BLaER1 treated with 17β-estradiol and CSF1 and Interleukin-3, amounts not matched to agents 10 nM and 100 nM (cell line): ENCODE results near the gene MRC2.
A peak's percentile ranks its signal among the peaks of the same experiment; 100 is the strongest.
"Not testable (repeated sequence)": the region's sequence is repeated elsewhere in the genome, so short reads cannot be mapped to it uniquely, and the experiment has no call there.

ENCODE experiments used
- H3K27ac ChIP-seq, 11 experiments: shearing (Covaris generic); formaldehyde crosslinking; 2 replicates each; pipeline ENCODE4 v1.8.1; 2022
- H3K27me3 ChIP-seq, 11 experiments: shearing (Covaris generic); formaldehyde crosslinking; 2 replicates each; pipeline ENCODE4 v1.8.1; 2022
- H3K36me3 ChIP-seq, 11 experiments: shearing (Covaris generic); formaldehyde crosslinking; 2 replicates each; pipeline ENCODE4 v1.8.1; 2022
- H3K4me1 ChIP-seq, 10 experiments: shearing (Covaris generic); formaldehyde crosslinking; 2 replicates each; pipeline ENCODE4 v1.8.1; 2022
- H3K4me2 ChIP-seq, 11 experiments: shearing (Covaris generic); formaldehyde crosslinking; 2 replicates each; pipeline ENCODE4 v1.8.1; 2022
- H3K4me3 ChIP-seq, 10 experiments: shearing (Covaris generic); formaldehyde crosslinking; 2 replicates each; pipeline ENCODE4 v1.8.1; 2022
- H3K9ac ChIP-seq, 11 experiments: shearing (Covaris generic); formaldehyde crosslinking; 2 replicates each; pipeline ENCODE4 v1.8.1; 2022
- H3K9me3 ChIP-seq, 11 experiments: shearing (Covaris generic); formaldehyde crosslinking; replicated peaks in 1 of 11; 2 replicates each; pipeline ENCODE4 v1.8.1; 2022
- H4K20me1 ChIP-seq, 11 experiments: shearing (Covaris generic); formaldehyde crosslinking; 2 replicates each; pipeline ENCODE4 v1.8.1; 2022
- Cebpa-rat ChIP-seq, 11 experiments: shearing (Covaris generic); IDR thresholded peaks; 2 replicates each; pipeline ENCODE4 v1.8.1; 2022

Gene MRC2

GRCh38 chr17:62680541-62681052 lies 53.1 kb downstream of the MRC2 start:
- Histone ChIP-seq H3K36me3 (peaks cover 64 to 100% (median 95%) of the 10 kb centered on the region in 11 experiments), H4K20me1 (peaks cover 0 to 62% (median 0%) of the 10 kb centered on the region in 11 experiments; a peak in 5 of 22 replicates), H3K9ac (no peak overlapping the region), H3K4me3 (no peak overlapping the region), H3K4me1 (no peaks in the 10 kb centered on the region), H3K9me3 (no peaks in the 10 kb centered on the region), H3K27me3 (no peaks in the 10 kb centered on the region), H3K4me2 (no peak overlapping the region), H3K27ac (no peak overlapping the region)
- no peak for TF ChIP-seq Cebpa-rat (IDR thresholded peaks at IDR 0.05)

GRCh38 chr17:62681061-62681938 lies 53.8 kb downstream of the MRC2 start:
- H3K27me3 ChIP-seq = no peaks in the 10 kb centered on the region
- H4K20me1 ChIP-seq = peaks cover 0 to 59% (median 0%) of the 10 kb centered on the region in 11 experiments; a peak in 5 of 22 replicates
- H3K9me3 ChIP-seq = no peaks in the 10 kb centered on the region
- H3K4me1 ChIP-seq = no peaks in the 10 kb centered on the region
- H3K4me3 ChIP-seq = no peak overlapping the region
- peaks cover 59 to 100% (median 94%) of the 10 kb centered on the region in 11 experiments for H3K36me3 ChIP-seq
- TF ChIP-seq Cebpa-rat (IDR thresholded peaks at IDR 0.05) = no peak
- H3K9ac ChIP-seq = no peak overlapping the region
- no peak overlapping the region for H3K27ac ChIP-seq
- H3K4me2 ChIP-seq = no peak overlapping the region

DNA sequence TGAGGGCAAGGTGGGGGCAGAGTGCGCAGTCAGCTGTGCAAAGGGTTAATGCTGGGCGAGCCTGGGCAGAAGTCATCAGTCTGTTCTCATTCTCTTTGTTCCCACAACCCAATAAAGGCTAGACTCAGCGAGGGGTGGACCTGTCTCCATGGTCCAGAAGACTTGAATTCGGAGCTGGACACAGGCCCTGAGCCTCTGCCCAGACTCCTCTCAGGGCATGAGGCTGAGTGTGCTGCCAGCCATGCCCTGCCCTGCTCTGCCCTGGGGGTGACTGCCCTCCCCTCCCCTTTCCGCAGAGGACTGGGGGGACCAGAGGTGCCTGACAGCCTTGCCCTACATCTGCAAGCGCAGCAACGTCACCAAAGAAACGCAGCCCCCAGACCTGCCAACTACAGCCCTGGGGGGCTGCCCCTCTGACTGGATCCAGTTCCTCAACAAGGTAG lies 54.5 kb downstream of the MRC2 start:
- Histone ChIP-seq H3K4me3 (no peak overlapping the region), H3K27me3 (no peaks in the 10 kb centered on the region), H3K36me3 (peaks cover 57 to 100% (median 94%) of the 10 kb centered on the region in 11 experiments), H4K20me1 (peaks cover 0 to 53% (median 0%) of the 10 kb centered on the region in 11 experiments; a peak in 5 of 22 replicates), H3K27ac (no peak overlapping the region), H3K4me1 (no peaks in the 10 kb centered on the region), H3K4me2 (no peak overlapping the region), H3K9me3 (no peaks in the 10 kb centered on the region), H3K9ac (no peak overlapping the region)
- TF ChIP-seq Cebpa-rat (IDR thresholded peaks at IDR 0.05) = no peak

GRCh38 chr17:62684179-62684578 lies 56.7 kb downstream of the MRC2 start:
- Histone ChIP-seq H3K9ac (no peak overlapping the region), H3K4me3 (no peak overlapping the region), H3K4me2 (no peak overlapping the region), H3K27ac (no peak overlapping the region), H3K9me3 (no peaks in the 10 kb centered on the region), H3K4me1 (no peaks in the 10 kb centered on the region), H3K36me3 (peaks cover 59 to 100% (median 91%) of the 10 kb centered on the region in 11 experiments), H3K27me3 (no peaks in the 10 kb centered on the region), H4K20me1 (peaks cover 0 to 49% (median 0%) of the 10 kb centered on the region in 11 experiments; a peak in 4 of 22 replicates)
- TF ChIP-seq Cebpa-rat (IDR thresholded peaks at IDR 0.05) = no peak

DNA sequence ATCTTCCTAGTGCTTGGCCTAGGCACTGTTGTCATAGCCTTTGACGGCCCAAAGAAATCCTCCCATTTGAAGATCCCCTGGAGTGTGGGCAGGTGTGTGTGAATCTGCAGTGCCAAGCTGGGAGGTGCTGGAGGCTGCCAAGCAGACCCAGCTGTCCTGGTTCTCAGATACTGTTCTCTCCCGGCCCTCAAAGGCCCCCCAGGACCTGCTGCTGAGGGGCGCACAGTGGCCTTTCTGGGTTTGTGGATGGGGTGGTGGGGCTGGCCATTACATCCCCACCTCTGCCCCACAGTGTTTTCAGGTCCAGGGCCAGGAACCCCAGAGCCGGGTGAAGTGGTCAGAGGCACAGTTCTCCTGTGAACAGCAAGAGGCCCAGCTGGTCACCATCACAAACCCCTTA lies 60.5 kb downstream of the MRC2 start:
- TF ChIP-seq Cebpa-rat (IDR thresholded peaks at IDR 0.05) = no peak
- peaks cover 43 to 96% (median 78%) of the 10 kb centered on the region in 11 experiments for H3K36me3 ChIP-seq

DNA sequence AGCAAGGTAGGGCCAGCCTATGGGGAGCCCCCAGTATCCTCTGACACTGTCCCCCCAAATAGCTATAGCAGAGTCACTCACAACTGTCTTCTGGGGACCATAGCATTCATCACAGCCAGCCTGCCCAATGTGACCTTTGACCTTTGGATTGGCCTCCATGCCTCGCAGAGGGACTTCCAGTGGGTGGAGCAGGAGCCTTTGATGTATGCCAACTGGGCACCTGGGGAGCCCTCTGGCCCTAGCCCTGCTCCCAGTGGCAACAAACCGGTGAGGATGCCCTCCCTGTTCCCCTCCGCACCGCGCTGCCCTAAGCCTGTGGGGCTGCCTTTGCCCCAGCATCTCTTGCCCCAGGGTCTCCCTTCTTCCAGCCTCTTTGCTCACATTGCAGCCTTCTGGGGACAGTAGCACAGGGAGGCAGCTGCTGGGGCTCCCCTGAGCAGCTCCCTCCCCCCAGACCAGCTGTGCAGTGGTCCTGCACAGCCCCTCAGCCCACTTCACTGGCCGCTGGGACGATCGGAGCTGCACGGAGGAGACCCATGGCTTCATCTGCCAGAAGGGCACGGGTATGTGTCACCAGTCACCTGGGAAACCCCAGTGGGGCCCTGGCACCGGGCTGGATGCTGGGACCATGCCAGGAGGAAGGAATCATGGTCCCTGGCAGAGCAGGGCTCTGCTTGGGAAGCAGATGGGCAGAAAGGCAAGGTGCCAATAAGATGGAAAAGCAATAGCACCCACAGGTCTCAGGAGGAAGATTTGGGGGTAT lies 61.1 kb downstream of the MRC2 start:
- no peak overlapping the region for H3K27ac ChIP-seq
- H3K4me1 ChIP-seq = peaks cover 19 to 33% (median 25%) of the 10 kb centered on the region in 10 experiments; a peak in 19 of 20 replicates
- TF ChIP-seq Cebpa-rat (IDR thresholded peaks at IDR 0.05) = no peak
- H3K27me3 ChIP-seq = no peaks in the 10 kb centered on the region
- peaks cover 39 to 90% (median 73%) of the 10 kb centered on the region in 11 experiments for H3K36me3 ChIP-seq
- H3K9ac ChIP-seq = no peak overlapping the region
- H4K20me1 ChIP-seq = peaks cover 0 to 62% (median 0%) of the 10 kb centered on the region in 11 experiments; a peak in 9 of 22 replicates
- no peak overlapping the region for H3K4me2 ChIP-seq
- H3K9me3 ChIP-seq = no peaks in the 10 kb centered on the region
- no peak overlapping the region for H3K4me3 ChIP-seq

More for the DNA sequence above, 60.5 kb downstream of the MRC2 start:
- no peak overlapping the region for H3K27ac ChIP-seq
- no peaks in the 10 kb centered on the region for H3K27me3 ChIP-seq
- no peak overlapping the region for H3K9ac ChIP-seq
- no peaks in the 10 kb centered on the region for H3K9me3 ChIP-seq
- peaks cover 13 to 27% (median 19%) of the 10 kb centered on the region in 10 experiments; a peak in 19 of 20 replicates for H3K4me1 ChIP-seq
- H3K4me3 ChIP-seq = no peak overlapping the region
- H4K20me1 ChIP-seq = peaks cover 0 to 56% (median 0%) of the 10 kb centered on the region in 11 experiments; a peak in 9 of 22 replicates
- no peak overlapping the region for H3K4me2 ChIP-seq

- no peak for TF ChIP-seq Cebpa-rat (IDR thresholded peaks at IDR 0.05)
- no peak overlapping the region for H3K27ac ChIP-seq
- peaks cover 0 to 69% (median 0%) of the 10 kb centered on the region in 11 experiments; a peak in 9 of 22 replicates for H4K20me1 ChIP-seq
- no peak overlapping the region for H3K9ac ChIP-seq
- no peak overlapping the region for H3K4me2 ChIP-seq
- no peak overlapping the region for H3K4me3 ChIP-seq
- peaks cover 0 to under 1% (median 0%) of the 10 kb centered on the region in 11 experiments; a peak in 1 of 22 replicates for H3K9me3 ChIP-seq
- no peaks in the 10 kb centered on the region for H3K27me3 ChIP-seq
- H3K4me1 ChIP-seq = peaks cover 29 to 43% (median 36%) of the 10 kb centered on the region in 10 experiments; a peak in 19 of 20 replicates
- H3K36me3 ChIP-seq = peaks cover 34 to 80% (median 62%) of the 10 kb centered on the region in 11 experiments
Measured at GRCh38 chr17:62689441-62690167, 62.1 kb downstream of the MRC2 start.

DNA sequence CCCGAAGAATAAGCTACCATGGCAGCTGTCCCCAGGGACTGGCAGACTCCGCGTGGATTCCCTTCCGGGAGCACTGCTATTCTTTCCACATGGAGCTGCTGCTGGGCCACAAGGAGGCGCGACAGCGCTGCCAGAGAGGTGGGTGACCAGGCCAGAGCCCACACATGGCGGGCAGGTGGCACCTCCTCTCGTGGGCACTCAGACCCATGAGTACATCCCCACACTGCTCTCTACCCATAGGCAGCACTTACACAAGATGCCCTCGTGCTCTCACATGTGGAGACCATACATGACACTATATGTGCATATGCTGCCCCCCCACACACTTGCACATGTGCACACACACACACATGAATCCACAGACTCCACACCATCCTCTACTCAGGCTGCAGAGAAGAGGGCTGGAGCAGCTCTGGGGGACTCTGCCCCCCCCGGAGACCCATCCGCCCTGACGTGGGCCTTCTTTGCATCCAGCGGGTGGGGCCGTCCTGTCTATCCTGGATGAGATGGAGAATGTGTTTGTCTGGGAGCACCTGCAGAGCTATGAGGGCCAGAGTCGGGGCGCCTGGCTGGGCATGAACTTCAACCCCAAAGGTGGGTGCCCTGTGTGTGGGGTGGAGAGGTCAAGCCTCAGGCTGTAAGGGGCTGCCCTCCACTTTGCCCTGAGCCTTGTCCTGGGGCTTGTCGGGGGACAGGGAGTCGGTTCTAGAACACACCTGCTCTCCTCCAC lies 62.9 kb downstream of the MRC2 start:
- Histone ChIP-seq H3K4me1 (peaks cover 33 to 49% (median 41%) of the 10 kb centered on the region in 10 experiments; a peak in 19 of 20 replicates), H3K4me3 (no peak overlapping the region), H3K27me3 (no peaks in the 10 kb centered on the region), H3K9me3 (peaks cover 0 to 7% (median 0%) of the 10 kb centered on the region in 11 experiments; a peak in 6 of 22 replicates), H4K20me1 (peaks cover 0 to 69% (median 0%) of the 10 kb centered on the region in 11 experiments; a peak in 9 of 22 replicates), H3K9ac (no peak overlapping the region), H3K27ac (no peak overlapping the region), H3K36me3 (peaks cover 34 to 72% (median 55%) of the 10 kb centered on the region in 11 experiments), H3K4me2 (no peak overlapping the region)
- no peak for TF ChIP-seq Cebpa-rat (IDR thresholded peaks at IDR 0.05)

DNA sequence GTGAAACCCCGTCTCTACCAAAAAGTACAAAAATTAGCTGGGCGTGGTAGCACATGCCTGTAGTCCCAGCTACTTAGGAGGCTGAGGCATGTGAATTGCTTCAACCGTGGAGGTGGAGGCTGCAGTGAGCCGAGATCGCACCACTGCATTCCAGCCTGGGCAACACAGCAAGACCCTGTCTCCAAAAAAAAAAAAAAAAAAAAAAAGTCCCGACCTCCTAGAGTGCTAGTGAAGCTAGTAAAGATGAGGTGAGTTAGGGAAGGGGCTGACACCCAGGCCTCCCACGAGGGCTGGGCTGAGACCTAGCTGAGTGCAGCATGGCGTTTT lies 64.1 kb downstream of the MRC2 start:
- Histone ChIP-seq H3K27ac (peak overlapping the region in 2 of 11 experiments; percentile 13 to 56; a peak in 2 of 22 replicates), H3K36me3 (peaks cover 27 to 60% (median 43%) of the 10 kb centered on the region in 11 experiments), H3K9ac (peak overlapping the region in 2 of 11 experiments; percentile 28 to 42; a peak in 1 of 22 replicates), H4K20me1 (peaks cover 0 to 64% (median 0%) of the 10 kb centered on the region in 11 experiments; a peak in 9 of 22 replicates), H3K4me2 (peak overlapping the region in 9 of 11 experiments; percentile 46 to 86 (median 66); a peak in 13 of 22 replicates), H3K4me1 (peaks cover 33 to 52% (median 44%) of the 10 kb centered on the region in 10 experiments; a peak in 19 of 20 replicates)
- not testable (repeated sequence) for H3K27me3 ChIP-seq, H3K9me3 ChIP-seq, H3K4me3 ChIP-seq
